Liver (tissue), 9 donors: Measurements from ENCODE around the gene DDIAS. TPM values are rescaled to one million over a fixed set of nuclear protein-coding genes. Genes with fewer than 3 reads are reported as not detected.

ENCODE experiments used
- DNase-seq: peaks from one replicate; pipeline ENCODE4 v3.0.0-alpha.2; 2017; ENCODE audit warnings: low spot score
- H3K27ac ChIP-seq, 2 donors: one replicate each; pipeline ENCODE4 v1.7.0; 2013; ENCODE audit warnings: inconsistent platforms in 2 of 2, low read length in 2 of 2, control low read depth in 1 of 2, low read depth in 1 of 2, mild to moderate bottlenecking in 1 of 2
- H3K27me3 ChIP-seq, 4 donors: one replicate each; pipeline versions ENCODE4 v1.6.1 to v1.7.0; 2013; ENCODE audit warnings: low read length in 3 of 4, inconsistent platforms in 1 of 4, mild to moderate bottlenecking in 1 of 4, moderate library complexity in 1 of 4; ENCODE audit not compliant: control insufficient read depth in 4 of 4, insufficient read depth in 4 of 4
- H3K36me3 ChIP-seq, 4 donors: one replicate each; pipeline versions ENCODE4 v1.6.1 to v1.7.0; 2013; ENCODE audit warnings: low read length in 3 of 4, mild to moderate bottlenecking in 3 of 4, low read depth in 1 of 4, moderate library complexity in 1 of 4; ENCODE audit not compliant: control insufficient read depth in 4 of 4, insufficient read depth in 3 of 4
- H3K4me1 ChIP-seq, 4 donors: one replicate each; pipeline versions ENCODE4 v1.6.1 to v1.7.0; 2013; ENCODE audit warnings: low read length in 3 of 4, mild to moderate bottlenecking in 3 of 4, moderate library complexity in 1 of 4; ENCODE audit not compliant: control insufficient read depth in 4 of 4, insufficient read depth in 4 of 4
- H3K4me3 ChIP-seq, 3 donors: one replicate each; pipeline versions ENCODE4 v1.6.1 to v1.7.0; 2013; ENCODE audit warnings: low read length in 3 of 3, control low read depth in 1 of 3, low read depth in 1 of 3, mild to moderate bottlenecking in 1 of 3
- H3K9ac ChIP-seq, 2 donors: one replicate each; pipeline ENCODE4 v1.7.0; 2013; ENCODE audit warnings: low read length in 2 of 2, mild to moderate bottlenecking in 2 of 2, moderate library complexity in 2 of 2, control low read depth in 1 of 2, low read depth in 1 of 2
- H3K9me3 ChIP-seq, 4 donors: one replicate each; pipeline versions ENCODE4 v1.6.1 to v1.7.0; 2013; ENCODE audit warnings: low read length in 3 of 4; ENCODE audit not compliant: control insufficient read depth in 4 of 4
- ATF3 ChIP-seq: IDR thresholded peaks from 2 replicates; pipeline ENCODE4 v1.6.1; 2016; ENCODE audit warnings: antibody characterized with exemption
- CTCF ChIP-seq: fragments of 150-350 bp; IDR thresholded peaks from 2 replicates; pipeline ENCODE4 v1.5.1; 2017; ENCODE audit warnings: improper control_type of control experiment, low read depth, low read length; ENCODE audit not compliant: missing input control
- EGR1 ChIP-seq, 2 donors: IDR thresholded peaks; 2 replicates each; pipeline ENCODE4 v1.6.1; 2016 to 2018; ENCODE audit warnings: antibody characterized with exemption in 2 of 2, low read depth in 2 of 2
- FOXA1 ChIP-seq: IDR thresholded peaks from 2 replicates; pipeline ENCODE4 v1.6.1; 2016; ENCODE audit warnings: antibody characterized with exemption
- FOXA2 ChIP-seq: IDR thresholded peaks from 2 replicates; pipeline ENCODE4 v1.6.1; 2016; ENCODE audit warnings: antibody characterized with exemption
- GABPA ChIP-seq, 2 donors: IDR thresholded peaks in 1 of 2; conservative IDR thresholded peaks in 1 of 2; 2 replicates each; pipeline ENCODE4 v1.6.1; 2016; ENCODE audit warnings: antibody characterized with exemption in 2 of 2, mild to moderate bottlenecking in 1 of 2, moderate library complexity in 1 of 2
- HNF4A ChIP-seq, 2 donors: conservative IDR thresholded peaks; 2 replicates each; pipeline ENCODE4 v1.6.1; 2016; ENCODE audit warnings: antibody characterized with exemption in 2 of 2, mild to moderate bottlenecking in 2 of 2
- HNF4G ChIP-seq: IDR thresholded peaks from 2 replicates; pipeline ENCODE4 v1.6.1; 2016; ENCODE audit warnings: antibody characterized with exemption
- JUND ChIP-seq, 2 donors: IDR thresholded peaks; 2 replicates each; pipeline ENCODE4 v1.6.1; 2016; ENCODE audit warnings: antibody characterized with exemption in 2 of 2
- MAX ChIP-seq: IDR thresholded peaks from 2 replicates; pipeline ENCODE4 v1.6.1; 2016; ENCODE audit warnings: antibody characterized with exemption
- NR2F2 ChIP-seq: IDR thresholded peaks from 2 replicates; pipeline ENCODE4 v1.6.1; 2016; ENCODE audit warnings: antibody characterized with exemption
- RAD21 ChIP-seq, 2 donors: IDR thresholded peaks; 2 replicates each; pipeline ENCODE4 v1.6.1; 2016; ENCODE audit warnings: antibody characterized with exemption in 2 of 2, mild to moderate bottlenecking in 2 of 2
- REST ChIP-seq: IDR thresholded peaks from 2 replicates; pipeline ENCODE4 v1.6.1; 2016; ENCODE audit warnings: antibody characterized with exemption, mild to moderate bottlenecking
- RXRA ChIP-seq, 2 donors: IDR thresholded peaks; 2 replicates each; pipeline ENCODE4 v1.6.1; 2017 to 2018; ENCODE audit warnings: antibody characterized with exemption in 2 of 2, mild to moderate bottlenecking in 1 of 2
- SP1 ChIP-seq: IDR thresholded peaks from 2 replicates; pipeline ENCODE4 v1.6.1; 2018; ENCODE audit warnings: antibody characterized with exemption, mild to moderate bottlenecking
- TAF1 ChIP-seq: conservative IDR thresholded peaks from 2 replicates; pipeline ENCODE4 v1.6.1; 2016; ENCODE audit warnings: antibody characterized with exemption, mild to moderate bottlenecking
- YY1 ChIP-seq: IDR thresholded peaks from 2 replicates; pipeline ENCODE4 v1.6.1; 2016; ENCODE audit warnings: antibody characterized with exemption, mild to moderate bottlenecking
- ZBTB33 ChIP-seq: IDR thresholded peaks from 2 replicates; pipeline ENCODE4 v1.6.1; 2016; ENCODE audit warnings: antibody characterized with exemption
- polyA plus RNA-seq, 2 donors: library from polyadenylated mRNA; stranded (reverse) in 1 of 2; unstranded in 1 of 2; fragments of 200-250 nt in 1 of 2; fragments of >200 nt in 1 of 2; fragmentation: Nextera tagmentation in 1 of 2; extraction: Ambion mirVana in 1 of 2; gene quantifications; one replicate each; pipeline versions ENCODE4 v1.2.1 to v1.2.3, GENCODE V29; 2013 to 2015
- total RNA-seq, 2 donors: library from RNA; depleted of rRNA; stranded (reverse); fragments of >200 nt; gene quantifications; one replicate each; pipeline ENCODE4 v1.2.3, GENCODE V29; 2014
- donor health status: healthy.
- donor health status: healthy.
- donor health status: healthy.
- donor health status: healthy.
- donor health status: healthy.

Gene DDIAS
- total and polyA plus RNA-seq, 4 donors = 0.25 to 8.4 (median 0.47) TPM

- H3K9me3 ChIP-seq = no peaks in the 10 kb centered on the region
- DNase-seq = no peak
- H3K36me3 ChIP-seq = peaks cover 0 to 6% (median 3%) of the 10 kb centered on the region in 4 donors
- no peak overlapping the region for H3K4me3 ChIP-seq
- no peaks in the 10 kb centered on the region for H3K27me3 ChIP-seq
- H3K4me1 ChIP-seq = no peaks in the 10 kb centered on the region
- no peak for TF ChIP-seq GABPA (IDR thresholded peaks at IDR 0.05 in 1 of 2, conservative IDR thresholded peaks at IDR 0.05 in 1 of 2)
- TF ChIP-seq REST = no peak
- TF ChIP-seq NR2F2 = no peak
- no peak for TF ChIP-seq HNF4G
- TF ChIP-seq YY1 = no peak
- TF ChIP-seq ZBTB33 = no peak
- no peak for TF ChIP-seq RAD21 (IDR thresholded peaks at IDR 0.05)
- no peak for TF ChIP-seq CTCF
- no peak for TF ChIP-seq HNF4A (conservative IDR thresholded peaks at IDR 0.05)
- TF ChIP-seq RXRA (IDR thresholded peaks at IDR 0.05) = no peak
- TF ChIP-seq ATF3 = no peak
- no peak for TF ChIP-seq FOXA1
- TF ChIP-seq MAX = no peak
- no peak for TF ChIP-seq TAF1
- no peak overlapping the region for H3K9ac ChIP-seq
- no peak overlapping the region for H3K27ac ChIP-seq
Observed at GRCh38 chr11:82979824-82980223, 78.3 kb downstream of the DDIAS start.

GRCh38 chr11:82980292-82980691, 78.8 kb downstream of the DDIAS start:
- TF ChIP-seq ATF3 (no peak), EGR1 (IDR thresholded peaks at IDR 0.05; ENCODE audit: low read depth in 2 of 2) (no peak), YY1 (no peak), FOXA2 (no peak), NR2F2 (no peak), JUND (IDR thresholded peaks at IDR 0.05) (no peak), SP1 (no peak), MAX (no peak), ZBTB33 (no peak), GABPA (IDR thresholded peaks at IDR 0.05 in 1 of 2, conservative IDR thresholded peaks at IDR 0.05 in 1 of 2) (no peak), RXRA (IDR thresholded peaks at IDR 0.05) (no peak), RAD21 (IDR thresholded peaks at IDR 0.05) (no peak), CTCF (no peak), HNF4G (no peak), FOXA1 (no peak), TAF1 (no peak)
- H3K36me3 ChIP-seq = peaks cover 0 to 6% (median 3%) of the 10 kb centered on the region in 4 donors

More at GRCh38 chr11:82980292-82980691, 78.8 kb downstream of the DDIAS start:
- DNase-seq = no peak
- no peaks in the 10 kb centered on the region for H3K9me3 ChIP-seq
- no peak overlapping the region for H3K9ac ChIP-seq
- H3K4me3 ChIP-seq = no peak overlapping the region
- no peaks in the 10 kb centered on the region for H3K4me1 ChIP-seq
- no peaks in the 10 kb centered on the region for H3K27me3 ChIP-seq
- H3K27ac ChIP-seq = no peak overlapping the region
